ENCODE data around the gene CYP4B1.
"Not testable (repeated sequence)": the region's sequence is repeated elsewhere in the genome, so short reads cannot be mapped to it uniquely, and the experiment has no call there.

DNA sequence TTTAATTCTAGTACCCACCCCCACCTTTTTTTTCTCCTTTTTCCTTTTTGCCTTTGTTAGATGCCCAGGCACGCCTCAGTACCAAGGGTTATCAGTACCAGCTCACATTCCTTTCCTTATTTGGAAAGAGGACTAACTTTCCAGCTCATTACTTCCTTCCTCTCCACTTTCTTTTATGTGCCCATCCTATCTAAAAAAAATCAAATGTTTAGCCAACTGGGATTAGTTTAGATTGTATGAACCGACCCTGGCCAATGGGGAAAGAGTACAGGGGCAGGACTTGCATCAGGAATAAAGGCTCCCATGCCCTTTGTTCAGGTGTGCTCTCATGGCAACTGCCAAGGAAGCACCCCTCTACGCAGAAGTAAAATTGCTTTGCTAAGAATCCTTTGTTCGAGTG is 44.1 kb upstream of the CYP4B1 start:
- TF ChIP-seq, protein P1, sequence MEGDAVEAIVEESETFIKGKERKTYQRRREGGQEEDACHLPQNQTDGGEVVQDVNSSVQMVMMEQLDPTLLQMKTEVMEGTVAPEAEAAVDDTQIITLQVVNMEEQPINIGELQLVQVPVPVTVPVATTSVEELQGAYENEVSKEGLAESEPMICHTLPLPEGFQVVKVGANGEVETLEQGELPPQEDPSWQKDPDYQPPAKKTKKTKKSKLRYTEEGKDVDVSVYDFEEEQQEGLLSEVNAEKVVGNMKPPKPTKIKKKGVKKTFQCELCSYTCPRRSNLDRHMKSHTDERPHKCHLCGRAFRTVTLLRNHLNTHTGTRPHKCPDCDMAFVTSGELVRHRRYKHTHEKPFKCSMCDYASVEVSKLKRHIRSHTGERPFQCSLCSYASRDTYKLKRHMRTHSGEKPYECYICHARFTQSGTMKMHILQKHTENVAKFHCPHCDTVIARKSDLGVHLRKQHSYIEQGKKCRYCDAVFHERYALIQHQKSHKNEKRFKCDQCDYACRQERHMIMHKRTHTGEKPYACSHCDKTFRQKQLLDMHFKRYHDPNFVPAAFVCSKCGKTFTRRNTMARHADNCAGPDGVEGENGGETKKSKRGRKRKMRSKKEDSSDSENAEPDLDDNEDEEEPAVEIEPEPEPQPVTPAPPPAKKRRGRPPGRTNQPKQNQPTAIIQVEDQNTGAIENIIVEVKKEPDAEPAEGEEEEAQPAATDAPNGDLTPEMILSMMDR (IDR thresholded peaks at IDR 0.05): not testable (repeated sequence)
- not testable (repeated sequence) for TF ChIP-seq POLR2A (IDR thresholded peaks at IDR 0.05)

All from esophagus squamous epithelium (tissue), 4 donors.